ENCODE measurements around the gene MAT2A. TPM values are rescaled to one million over a fixed set of nuclear protein-coding genes. Genes with fewer than 3 reads are reported as not detected.
A peak's percentile ranks its signal among the peaks of the same experiment; 100 is the strongest.

MAT2A gene
- total and polyA plus RNA-seq, 9 of the 15 experiments (the other 6 are each of a cell fraction or from before 2014, with no cell fraction given), result 130 to 1,027 (median 240) TPM

GRCh38 chr2:85497944-85498630, 40.9 kb upstream of the MAT2A start:
- H3K4me3 ChIP-seq, result no peak overlapping the region
- peak overlapping the region; percentile 79; the same call in 1 of the 2 replicates for H3K4me2 ChIP-seq (ENCODE audit: insufficient read depth, low read length)
- ATAC-seq, result no peak
- H2AFZ ChIP-seq (ENCODE audit: low read depth, low read length), result peak overlapping the region; percentile 25; the same call in 1 of the 2 replicates
- H3K27ac ChIP-seq (ENCODE audit: extremely low read depth, low read depth, low read length), result peak overlapping the region; percentile 49; the same call in 2 of the 3 replicates
- no peaks in the 10 kb centered on the region for H3K9me1 ChIP-seq (ENCODE audit: control insufficient read depth, insufficient read depth, low read length)
- H4K20me1 ChIP-seq (replicated peaks; ENCODE audit: control insufficient read depth, insufficient read depth, low read length), result no peaks in the 10 kb centered on the region
- WGBS (ENCODE audit: insufficient coverage, low coverage, missing lambda C conversion rate), result 27% methylated on average over 4 of the region's 4 CpGs
- H3K79me2 ChIP-seq (ENCODE audit: control insufficient read depth, insufficient read depth, low read length), result peaks cover 25% of the 10 kb centered on the region
- no TSS peak for BruUV-seq (replicated peaks)
- DNase-seq (ENCODE audit: extremely low read depth in 1 of 4, low spot score in 3 of 4), result no peak
- H3K36me3 ChIP-seq (ENCODE audit: control insufficient read depth, insufficient read depth, low read length), result no peaks in the 10 kb centered on the region; the same call in 1 of the 3 replicates
- ChIA-PET POLR2A (interaction anchor here (0.8 to 3.7 kb wide), 5 partner anchors 14 to 52 kb away, joined by 3 to 59 read pairs (median 4); partner anchors contain the start of gene MAT2A), CTCF (ENCODE audit: low intra/inter-chr PET ratio) (no interaction called here)
- H3K27me3 ChIP-seq (ENCODE audit: control insufficient read depth in 2 of 2, insufficient read depth in 2 of 2, low read length in 2 of 2), result no peaks in the 10 kb centered on the region
- FAIRE-seq, result no peak
- peak overlapping the region in 1 of 2 experiments; percentile 61; a peak in 2 of 4 replicates for H3K9ac ChIP-seq (ENCODE audit: insufficient read depth in 1 of 2, low read depth in 2 of 2, low read length in 2 of 2)
- peaks cover 25 to 61% of the 10 kb centered on the region in 2 experiments for H3K4me1 ChIP-seq (replicated peaks in 1 of 2; ENCODE audit: control insufficient read depth in 2 of 2, insufficient read depth in 2 of 2, low read length in 2 of 2)
- in situ Hi-C loops (cut with MboI) (no loop called here), intact Hi-C loops (cut with micrococcal nuclease) (loop anchor here (5.0 kb wide), 1 partner anchor 61 kb away; no protein-coding TSS in a partner anchor)
- H3K9me3 ChIP-seq (replicated peaks; ENCODE audit: control insufficient read depth, insufficient read depth, low read depth, low read length), result no peaks in the 10 kb centered on the region
- peak; percentile 49; the same call in 1 of the 2 replicates for TF ChIP-seq DIDO1 (tag; IDR thresholded peaks at IDR 0.05; ENCODE audit: low read depth)
- TF ChIP-seq THRB (CRISPR knock-in tag; conservative IDR thresholded peaks at IDR 0.05), result 0 out of 2 replicates have a peak, but pooled peaks have one; percentile 75
- TF ChIP-seq ZNF174 (CRISPR knock-in tag; IDR thresholded peaks at IDR 0.05), result no peak
- peak; percentile 85; the same call in 1 of the 2 replicates for TF ChIP-seq ERF (CRISPR knock-in tag; IDR thresholded peaks at IDR 0.05)
- no peak for TF ChIP-seq DACH1 (IDR thresholded peaks at IDR 0.05; ENCODE audit: partially characterized antibody)
- TF ChIP-seq ZNF449 (CRISPR knock-in tag; IDR thresholded peaks at IDR 0.05), result peak; percentile 90
- no peak for TF ChIP-seq ZEB2 (IDR thresholded peaks at IDR 0.05)
- TF ChIP-seq ZNF431 (CRISPR knock-in tag; IDR thresholded peaks at IDR 0.05), result no peak
- TF ChIP-seq ZNF239 (CRISPR knock-in tag; IDR thresholded peaks at IDR 0.05), result peak; percentile 85
- peak; percentile 95 for TF ChIP-seq ZNF584 (CRISPR knock-in tag; IDR thresholded peaks at IDR 0.05; ENCODE audit: low read depth)
- no peak for TF ChIP-seq XRCC5 (IDR thresholded peaks at IDR 0.05; ENCODE audit: low read depth, low read length)

Data from K562 (cell line).